ENCODE measurements around the gene AHCYL1. TPM values are rescaled to one million over a fixed set of nuclear protein-coding genes. Genes with fewer than 3 reads are reported as not detected.

Gene AHCYL1
- total and polyA plus RNA-seq, 10 donors, result 16.2 to 65.3 (median 50.0) TPM

GRCh38 chr1:109994654-109995053 is 10.1 kb downstream of the AHCYL1 start:
- 78 to 88% (median 83%) methylated on average over 1 of the region's 1 CpG for WGBS, 5 donors
- no peaks in the 10 kb centered on the region for H3K27me3 ChIP-seq (replicated peaks in 1 of 7)
- H3K4me3 ChIP-seq, result no peak overlapping the region
- H3K4me1 ChIP-seq, result peaks cover 5 to 89% (median 30%) of the 10 kb centered on the region in 6 donors
- intact Hi-C loops (cut with DNase I; ENCODE audit: low total_unique reads), result no loop called here
- peak overlapping the region in 1 of 8 donors; percentile 27 for H3K27ac ChIP-seq
- no peaks in the 10 kb centered on the region for H3K9me3 ChIP-seq
- no peak for TF ChIP-seq POLR2A (IDR thresholded peaks at IDR 0.05)
- no peak for TF ChIP-seq CTCF (IDR thresholded peaks at IDR 0.05 in 8 of 11, conservative IDR thresholded peaks at IDR 0.05 in 3 of 11)
- TF ChIP-seq POLR2AphosphoS5 (IDR thresholded peaks at IDR 0.05), result no peak
- peaks cover 0 to 29% (median 3%) of the 10 kb centered on the region in 6 donors for H3K36me3 ChIP-seq
- DNase-seq, result no peak

- TF ChIP-seq POLR2A (IDR thresholded peaks at IDR 0.05), result no peak
- no peak for TF ChIP-seq CTCF (IDR thresholded peaks at IDR 0.05 in 8 of 11, conservative IDR thresholded peaks at IDR 0.05 in 3 of 11)
- TF ChIP-seq POLR2AphosphoS5 (IDR thresholded peaks at IDR 0.05), result no peak
- peaks cover 0 to 22% (median 3%) of the 10 kb centered on the region in 6 donors for H3K36me3 ChIP-seq
- 90 to 100% (median 95%) methylated on average over 2 of the region's 2 CpGs for WGBS, 5 donors
- no peak overlapping the region for H3K4me3 ChIP-seq
- H3K4me1 ChIP-seq, result peaks cover 0 to 85% (median 22%) of the 10 kb centered on the region in 6 donors
- H3K27me3 ChIP-seq (replicated peaks in 1 of 7), result no peaks in the 10 kb centered on the region
- intact Hi-C loops (cut with DNase I; ENCODE audit: low total_unique reads), result no loop called here
- DNase-seq, result no peak
- no peaks in the 10 kb centered on the region for H3K9me3 ChIP-seq
- no peak overlapping the region for H3K27ac ChIP-seq
Observed at GRCh38 chr1:109995536-109995935, 11.0 kb downstream of the AHCYL1 start.

GRCh38 chr1:109996476-109996875 is 11.9 kb downstream of the AHCYL1 start:
- intact Hi-C loops (cut with DNase I; ENCODE audit: low total_unique reads), result no loop called here
- 74 to 94% (median 87%) methylated on average over 5 of the region's 5 CpGs for WGBS, 5 donors
- TF ChIP-seq POLR2AphosphoS5 (IDR thresholded peaks at IDR 0.05) (no peak), POLR2A (IDR thresholded peaks at IDR 0.05) (no peak), CTCF (IDR thresholded peaks at IDR 0.05 in 8 of 11, conservative IDR thresholded peaks at IDR 0.05 in 3 of 11) (no peak)

GRCh38 chr1:109997204-109997866 is 12.8 kb downstream of the AHCYL1 start:
- H3K27ac ChIP-seq, result no peak overlapping the region
- H3K9me3 ChIP-seq, result no peaks in the 10 kb centered on the region
- H3K27me3 ChIP-seq (replicated peaks in 1 of 7), result no peaks in the 10 kb centered on the region
- WGBS, 5 donors, result 83 to 93% (median 92%) methylated on average over 7 of the region's 7 CpGs
- peaks cover 0 to 16% (median 3%) of the 10 kb centered on the region in 6 donors for H3K36me3 ChIP-seq
- H3K4me3 ChIP-seq, result no peak overlapping the region
- TF ChIP-seq CTCF (IDR thresholded peaks at IDR 0.05 in 8 of 11, conservative IDR thresholded peaks at IDR 0.05 in 3 of 11), result no peak
- TF ChIP-seq POLR2AphosphoS5 (IDR thresholded peaks at IDR 0.05), result no peak
- no peak for TF ChIP-seq POLR2A (IDR thresholded peaks at IDR 0.05)
- DNase-seq, result no peak
- intact Hi-C loops (cut with DNase I; ENCODE audit: low total_unique reads), result no loop called here
- peaks cover 0 to 70% (median 13%) of the 10 kb centered on the region in 6 donors for H3K4me1 ChIP-seq

More at GRCh38 chr1:109996476-109996875, 11.9 kb downstream of the AHCYL1 start:
- Histone ChIP-seq H3K27me3 (replicated peaks in 1 of 7) (no peaks in the 10 kb centered on the region), H3K9me3 (no peaks in the 10 kb centered on the region), H3K4me3 (no peak overlapping the region), H3K27ac (no peak overlapping the region), H3K36me3 (peaks cover 0 to 21% (median 3%) of the 10 kb centered on the region in 6 donors), H3K4me1 (peaks cover 0 to 76% (median 16%) of the 10 kb centered on the region in 6 donors)
- DNase-seq, result no peak
